Small intestine (tissue), 7 donors: ENCODE measurements around the gene AHCYL1. TPM values are rescaled to one million over a fixed set of nuclear protein-coding genes. Genes with fewer than 3 reads are reported as not detected.
"Not testable (repeated sequence)": the region's sequence is repeated elsewhere in the genome, so short reads cannot be mapped to it uniquely, and the experiment has no call there.

ENCODE experiments used
- DNase-seq, 2 donors: peaks; one replicate each; pipeline versions ENCODE4 v3.0.0 to v3.0.0-alpha.2; 2013
- FAIRE-seq: peaks from 2 replicates; lab custom pipeline; 2012; peaks lifted over from hg19 to GRCh38; lab: Jason Lieb, UNC
- H3K27ac ChIP-seq, 3 donors: one replicate each; pipeline ENCODE4 v1.5.1; 2013; ENCODE audit warnings: low read length in 2 of 3, mild to moderate bottlenecking in 2 of 3, control low read depth in 1 of 3, inconsistent platforms in 1 of 3, low read depth in 1 of 3, moderate library complexity in 1 of 3
- H3K27me3 ChIP-seq, 3 donors: one replicate each; pipeline ENCODE4 v1.6.1; 2013; ENCODE audit warnings: low read length in 3 of 3, inconsistent platforms in 1 of 3; ENCODE audit not compliant: control insufficient read depth in 3 of 3, insufficient read depth in 3 of 3
- H3K36me3 ChIP-seq, 3 donors: one replicate each; pipeline ENCODE4 v1.6.1; 2013; ENCODE audit warnings: low read length in 3 of 3, inconsistent platforms in 1 of 3, low read depth in 1 of 3, mild to moderate bottlenecking in 1 of 3, moderate library complexity in 1 of 3; ENCODE audit not compliant: control insufficient read depth in 3 of 3, insufficient read depth in 2 of 3
- H3K4me1 ChIP-seq, 3 donors: one replicate each; pipeline ENCODE4 v1.6.1; 2013; ENCODE audit warnings: low read length in 2 of 3, inconsistent platforms in 1 of 3, low read depth in 1 of 3, mild to moderate bottlenecking in 1 of 3, moderate library complexity in 1 of 3; ENCODE audit not compliant: control insufficient read depth in 3 of 3, insufficient read depth in 2 of 3
- H3K4me3 ChIP-seq, 3 donors: one replicate each; pipeline ENCODE4 v1.5.1; 2013; ENCODE audit warnings: low read length in 3 of 3, control low read depth in 1 of 3, inconsistent platforms in 1 of 3, low read depth in 1 of 3, mild to moderate bottlenecking in 1 of 3, moderate library complexity in 1 of 3
- H3K9me3 ChIP-seq, 2 donors: one replicate each; pipeline ENCODE4 v1.6.1; 2013; ENCODE audit warnings: low read depth in 1 of 2, low read length in 1 of 2; ENCODE audit not compliant: control insufficient read depth in 2 of 2, insufficient read depth in 1 of 2
- WGBS, 3 donors: extraction: QIAGEN DNeasy Blood & Tissue Kit; methylation state at CpG; one replicate each; pipeline ENCODE4 v1.1.7; 2013; 5-methylcytosine and 5-hydroxymethylcytosine counted together
- polyA plus RNA-seq, 4 donors: library from polyadenylated mRNA; stranded (reverse) in 3 of 4; unstranded in 1 of 4; fragments of 200-250 nt in 3 of 4; fragments of 120-200 nt in 1 of 4; gene quantifications; one replicate each; pipeline versions ENCODE4 v1.2.1 to v1.2.3, GENCODE V29; 2013
- donor health status: healthy with polysubstance abuse.
- donor health status: control.
- donor health status: control.
- donor health status: Bipolar disorder and iron deficiency.
- donor health status: healthy.

AHCYL1 gene
- polyA plus RNA-seq, 4 donors = 67.6 to 159 (median 96.8) TPM

DNA sequence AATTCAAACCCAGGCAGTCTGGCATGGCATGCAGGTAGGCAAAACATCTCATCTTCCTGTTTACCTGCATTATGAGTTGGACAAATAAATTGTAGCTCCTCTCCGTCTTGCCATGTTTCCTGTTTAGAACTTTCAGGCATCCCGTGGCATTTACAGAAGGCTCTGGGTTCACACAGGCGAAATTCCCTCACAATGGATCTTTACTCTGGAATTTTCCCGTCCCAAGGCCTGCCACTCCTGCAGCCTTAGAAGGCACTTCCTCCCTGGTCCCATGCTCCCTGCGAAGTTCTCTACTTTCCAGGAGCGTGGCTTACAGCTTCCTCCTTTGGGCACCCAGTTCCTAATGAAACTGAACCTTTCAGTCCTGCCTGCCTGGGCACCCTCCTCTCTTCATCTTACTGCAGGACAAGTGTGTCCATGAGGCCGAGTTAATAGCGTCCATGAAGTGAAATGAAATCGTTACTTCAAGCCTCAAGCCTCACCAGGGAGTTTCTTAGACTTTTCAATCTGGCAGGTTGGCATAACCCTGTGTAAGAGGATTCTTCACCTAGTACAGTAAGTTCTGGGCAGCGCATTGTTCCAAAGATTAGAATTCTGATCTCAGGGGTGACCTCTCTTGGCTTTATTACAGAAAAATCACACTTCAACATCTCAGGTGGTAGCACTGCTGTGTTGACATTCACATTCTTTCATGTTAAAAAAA lies 36.8 kb upstream of the AHCYL1 start:
- H3K9me3 ChIP-seq = no peaks in the 10 kb centered on the region
- WGBS, 3 donors = 18 to 52% (median 36%) methylated on average over 10 of the region's 10 CpGs
- peaks cover 3 to 14% (median 3%) of the 10 kb centered on the region in 3 donors for H3K4me1 ChIP-seq
- H3K27me3 ChIP-seq = no peaks in the 10 kb centered on the region
- peak; percentile 34 to 55 for DNase-seq
- H3K36me3 ChIP-seq = no peaks in the 10 kb centered on the region
- no peak for FAIRE-seq
- H3K4me3 ChIP-seq = no peak overlapping the region
- H3K27ac ChIP-seq = peak overlapping the region in 2 of 3 donors; percentile 59 to 72

GRCh38 chr1:109948285-109948630 lies 36.3 kb upstream of the AHCYL1 start:
- DNase-seq (peak; percentile 33 to 61), FAIRE-seq (no peak)
- H3K4me1 ChIP-seq = peaks cover 3 to 14% (median 3%) of the 10 kb centered on the region in 3 donors
- H3K36me3 ChIP-seq = no peaks in the 10 kb centered on the region
- H3K27me3 ChIP-seq = no peaks in the 10 kb centered on the region
- H3K9me3 ChIP-seq = no peaks in the 10 kb centered on the region
- no peak overlapping the region for H3K4me3 ChIP-seq
- no peak overlapping the region for H3K27ac ChIP-seq

DNA sequence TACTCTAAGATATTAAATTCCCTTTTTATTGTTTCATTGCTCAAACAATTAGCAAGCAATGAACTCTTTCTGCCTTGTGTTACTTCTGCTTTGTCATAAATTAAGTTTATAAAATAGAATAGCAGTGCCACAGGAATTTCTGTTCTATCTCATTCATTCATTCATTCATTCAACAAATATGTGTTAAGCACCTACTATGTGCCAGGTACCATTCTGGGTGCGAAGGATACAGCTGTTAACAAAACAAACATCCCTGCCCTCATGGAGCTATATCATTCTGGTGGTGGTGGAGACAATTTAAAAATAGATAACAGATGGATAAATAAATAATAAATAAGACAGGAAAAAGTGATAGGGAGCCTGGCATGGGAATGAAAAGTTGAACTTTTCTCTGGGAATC lies 34.5 kb upstream of the AHCYL1 start:
- FAIRE-seq (no peak), DNase-seq (no peak)
- Histone ChIP-seq H3K27ac (no peak overlapping the region), H3K9me3 (no peaks in the 10 kb centered on the region), H3K4me1 (peaks cover 3 to 20% (median 3%) of the 10 kb centered on the region in 3 donors), H3K4me3 (no peak overlapping the region), H3K27me3 (no peaks in the 10 kb centered on the region), H3K36me3 (no peaks in the 10 kb centered on the region)
- WGBS, 3 donors = 85 to 91% (median 89%) methylated on average over 1 of the region's 1 CpG

GRCh38 chr1:109950509-109950908 lies 34.1 kb upstream of the AHCYL1 start:
- H3K27ac ChIP-seq = no peak overlapping the region
- 87 to 90% (median 89%) methylated on average over 2 of the region's 2 CpGs for WGBS, 3 donors
- H3K4me1 ChIP-seq = peaks cover 3 to 20% (median 3%) of the 10 kb centered on the region in 3 donors
- H3K9me3 ChIP-seq = no peaks in the 10 kb centered on the region
- no peak overlapping the region for H3K4me3 ChIP-seq
- H3K36me3 ChIP-seq = no peaks in the 10 kb centered on the region
- DNase-seq (no peak), FAIRE-seq (no peak)
- no peaks in the 10 kb centered on the region for H3K27me3 ChIP-seq

GRCh38 chr1:109951501-109951900 lies 33.1 kb upstream of the AHCYL1 start:
- not testable (repeated sequence) for H3K27me3 ChIP-seq, H3K9me3 ChIP-seq, FAIRE-seq, H3K36me3 ChIP-seq, DNase-seq, H3K4me3 ChIP-seq, H3K27ac ChIP-seq
- 88 to 90% (median 89%) methylated on average over 5 of the region's 5 CpGs for WGBS, 3 donors
- peaks cover 3 to 20% (median 3%) of the 10 kb centered on the region in 3 donors for H3K4me1 ChIP-seq

DNA sequence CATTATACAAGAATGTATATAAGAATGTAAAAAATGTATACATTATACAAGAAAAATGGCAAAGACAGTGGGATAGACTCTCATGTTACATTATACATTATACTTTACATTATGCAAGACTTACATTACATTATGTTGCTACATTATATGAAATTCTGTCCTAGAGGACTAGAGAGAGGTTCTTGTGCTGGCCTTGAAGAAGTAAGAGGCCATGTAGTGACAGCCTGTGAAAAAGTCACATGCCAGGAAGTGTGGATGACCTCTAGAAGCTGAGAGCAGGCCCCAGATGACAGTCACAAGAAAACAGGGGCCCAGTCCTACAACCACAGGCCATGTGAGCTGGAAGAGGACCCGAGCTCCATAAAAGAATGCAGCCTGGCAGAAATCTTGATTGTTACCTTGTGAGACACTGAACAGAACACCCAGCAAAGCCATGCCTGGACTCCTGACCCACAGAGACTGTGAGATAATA lies 30.5 kb upstream of the AHCYL1 start:
- Histone ChIP-seq H3K27ac (peak overlapping the region in 1 of 3 donors; percentile 73), H3K27me3 (no peaks in the 10 kb centered on the region), H3K4me1 (peaks cover 0 to 11% (median 0%) of the 10 kb centered on the region in 3 donors), H3K36me3 (no peaks in the 10 kb centered on the region), H3K4me3 (no peak overlapping the region), H3K9me3 (no peaks in the 10 kb centered on the region)
- no peak for FAIRE-seq
- DNase-seq = peak; percentile 35 to 84
- WGBS, 3 donors = 4 to 38% (median 24%) methylated on average over 1 of the region's 1 CpG

- Histone ChIP-seq H3K9me3 (no peaks in the 10 kb centered on the region), H3K36me3 (no peaks in the 10 kb centered on the region), H3K4me3 (no peak overlapping the region), H3K27me3 (no peaks in the 10 kb centered on the region), H3K4me1 (peaks cover 9 to 22% (median 10%) of the 10 kb centered on the region in 3 donors), H3K27ac (peak overlapping the region in 1 of 3 donors; percentile 66)
- WGBS, 3 donors = 26 to 44% (median 39%) methylated on average over 1 of the region's 1 CpG
- no peak for DNase-seq
- no peak for FAIRE-seq
These were observed 25.0 kb upstream of the AHCYL1 start for GRCh38 chr1:109959632-109959973.

GRCh38 chr1:109959974-109960744 lies 24.4 kb upstream of the AHCYL1 start:
- H3K4me3 ChIP-seq = no peak overlapping the region
- H3K36me3 ChIP-seq = no peaks in the 10 kb centered on the region
- DNase-seq (peak in 1 of 2 donors; percentile 51), FAIRE-seq (no peak)
- 12 to 43% (median 29%) methylated on average over 7 of the region's 7 CpGs for WGBS, 3 donors
- H3K9me3 ChIP-seq = no peaks in the 10 kb centered on the region
- H3K27ac ChIP-seq = peak overlapping the region in 1 of 3 donors; percentile 3
- H3K4me1 ChIP-seq = peaks cover 9 to 22% (median 10%) of the 10 kb centered on the region in 3 donors
- no peaks in the 10 kb centered on the region for H3K27me3 ChIP-seq
